Chondrocyte (in vitro differentiated cells): ENCODE results near the gene CACNA1F. TPM values are rescaled to one million over a fixed set of nuclear protein-coding genes. Genes with fewer than 3 reads are reported as not detected.

Experiments used
- DNase-seq: peaks from one replicate; pipeline ENCODE4 v3.0.0; 2021; ENCODE audit warnings: mixed read lengths, low spot score
- H3K27ac Mint-ChIP-seq: one replicate; pipeline ENCODE4 v1.8.0; 2021; ENCODE audit warnings: mild to moderate bottlenecking, moderate library complexity, mixed read lengths; ENCODE audit not compliant: unreplicated experiment
- H3K27me3 Mint-ChIP-seq: 2 replicates; pipeline ENCODE4 v1.8.0; 2021; ENCODE audit warnings: low read depth, mixed read lengths
- H3K36me3 Mint-ChIP-seq: 2 replicates; pipeline ENCODE4 v1.8.0; 2021; ENCODE audit warnings: low read depth, mixed read lengths
- H3K4me1 Mint-ChIP-seq: 2 replicates; pipeline ENCODE4 v1.8.0; 2021; ENCODE audit warnings: low read depth, mild to moderate bottlenecking, mixed read lengths
- H3K4me3 Mint-ChIP-seq: one replicate; pipeline ENCODE4 v1.8.0; 2021; ENCODE audit warnings: mild to moderate bottlenecking, moderate library complexity, mixed read lengths; ENCODE audit not compliant: unreplicated experiment
- H3K9me3 Mint-ChIP-seq: 2 replicates; pipeline ENCODE4 v1.8.0; 2021; ENCODE audit warnings: low read depth, mixed read lengths
- total RNA-seq: library from RNA; stranded (reverse); gene quantifications from 3 replicates; pipeline ENCODE4 v1.2.1, GENCODE V29; 2021
- TF ChIP-seq, protein P1 (sequence below): fragments of 200-600 bp; sonication (generic); IDR thresholded peaks from 2 replicates; pipeline ENCODE4 v1.5.0; 2021; ENCODE audit warnings: antibody characterized with exemption, mild to moderate bottlenecking, moderate library complexity

The CACNA1F gene
- total RNA-seq, 1 donor from 2014 or later, result not detected

GRCh38 chrX:49257074-49257790 is 24.1 kb upstream of the CACNA1F start:
- Mint-ChIP-seq H3K36me3 (peaks cover 1% of the 10 kb centered on the region), H3K27me3 (no peaks in the 10 kb centered on the region), H3K27ac (no peak overlapping the region), H3K9me3 (peaks cover 4% of the 10 kb centered on the region), H3K4me3 (no peak overlapping the region), H3K4me1 (no peaks in the 10 kb centered on the region)
- DNase-seq, result no peak
- TF ChIP-seq, protein P1, sequence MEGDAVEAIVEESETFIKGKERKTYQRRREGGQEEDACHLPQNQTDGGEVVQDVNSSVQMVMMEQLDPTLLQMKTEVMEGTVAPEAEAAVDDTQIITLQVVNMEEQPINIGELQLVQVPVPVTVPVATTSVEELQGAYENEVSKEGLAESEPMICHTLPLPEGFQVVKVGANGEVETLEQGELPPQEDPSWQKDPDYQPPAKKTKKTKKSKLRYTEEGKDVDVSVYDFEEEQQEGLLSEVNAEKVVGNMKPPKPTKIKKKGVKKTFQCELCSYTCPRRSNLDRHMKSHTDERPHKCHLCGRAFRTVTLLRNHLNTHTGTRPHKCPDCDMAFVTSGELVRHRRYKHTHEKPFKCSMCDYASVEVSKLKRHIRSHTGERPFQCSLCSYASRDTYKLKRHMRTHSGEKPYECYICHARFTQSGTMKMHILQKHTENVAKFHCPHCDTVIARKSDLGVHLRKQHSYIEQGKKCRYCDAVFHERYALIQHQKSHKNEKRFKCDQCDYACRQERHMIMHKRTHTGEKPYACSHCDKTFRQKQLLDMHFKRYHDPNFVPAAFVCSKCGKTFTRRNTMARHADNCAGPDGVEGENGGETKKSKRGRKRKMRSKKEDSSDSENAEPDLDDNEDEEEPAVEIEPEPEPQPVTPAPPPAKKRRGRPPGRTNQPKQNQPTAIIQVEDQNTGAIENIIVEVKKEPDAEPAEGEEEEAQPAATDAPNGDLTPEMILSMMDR, result no peak

DNA sequence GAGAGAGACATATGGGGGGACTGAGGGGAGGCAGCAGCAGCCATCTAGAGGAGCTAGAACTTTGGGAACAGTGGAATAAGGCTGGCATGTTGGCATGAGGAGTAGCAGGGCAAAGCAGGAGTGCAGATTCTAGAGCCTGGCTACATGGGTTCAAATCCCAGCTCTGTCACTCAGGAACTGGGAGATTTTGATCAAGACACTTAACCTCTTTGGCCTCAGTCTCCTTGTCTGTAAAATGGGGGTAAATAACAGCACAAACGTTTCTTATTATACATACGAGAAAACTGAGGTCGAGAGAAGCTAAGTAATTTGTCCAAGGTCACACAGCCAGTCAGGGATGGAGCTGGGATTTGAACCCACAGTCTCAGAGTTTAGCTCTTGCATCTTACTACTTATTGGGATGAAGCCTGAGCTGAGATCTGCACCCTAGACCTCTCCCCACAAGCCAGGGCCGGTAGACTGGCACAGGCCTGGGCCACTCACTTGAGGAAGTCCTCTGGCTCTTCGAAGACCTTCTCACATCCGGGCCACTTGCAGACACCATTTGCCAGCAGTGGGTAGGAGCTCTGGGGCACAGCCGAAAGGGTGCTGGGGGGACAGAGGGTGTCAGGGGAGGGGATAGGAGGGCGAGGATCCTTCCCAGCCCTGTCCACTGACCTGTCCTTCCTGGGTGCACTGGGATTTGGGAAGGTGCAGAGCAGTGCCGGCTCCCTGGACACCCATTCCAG is 23.3 kb upstream of the CACNA1F start:
- Mint-ChIP-seq H3K9me3 (no peaks in the 10 kb centered on the region), H3K27ac (no peak overlapping the region), H3K27me3 (no peaks in the 10 kb centered on the region), H3K36me3 (peaks cover 1% of the 10 kb centered on the region), H3K4me1 (no peaks in the 10 kb centered on the region), H3K4me3 (no peak overlapping the region)
- TF ChIP-seq, protein P1, result no peak
- no peak for DNase-seq

- TF ChIP-seq, protein P1, result no peak
- no peak for DNase-seq
- Mint-ChIP-seq H3K36me3 (peaks cover 3% of the 10 kb centered on the region), H3K4me1 (no peaks in the 10 kb centered on the region), H3K27me3 (no peaks in the 10 kb centered on the region), H3K4me3 (no peak overlapping the region), H3K9me3 (no peaks in the 10 kb centered on the region), H3K27ac (no peak overlapping the region)
Measured at GRCh38 chrX:49254639-49255038, 21.5 kb upstream of the CACNA1F start.

DNA sequence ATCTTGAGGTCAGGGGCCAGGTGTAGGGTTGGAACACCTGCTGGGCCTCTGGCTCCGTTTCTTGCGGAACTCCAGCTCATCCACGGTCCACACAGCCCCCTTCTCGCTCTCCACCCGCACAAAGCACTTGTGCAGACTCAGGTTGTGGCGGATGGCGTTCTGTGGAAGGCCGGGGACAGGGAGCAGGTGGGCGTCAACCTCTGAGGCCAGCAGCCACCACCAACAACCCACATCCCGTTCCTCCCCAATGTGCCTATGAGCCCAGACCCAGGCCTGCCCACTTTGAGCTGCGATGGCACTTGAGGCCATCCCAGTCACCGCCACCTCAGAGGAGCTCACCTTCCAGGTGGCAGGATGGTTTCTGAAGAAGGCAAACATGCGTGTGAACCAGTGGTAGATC is 18.2 kb upstream of the CACNA1F start:
- Mint-ChIP-seq H3K4me1 (no peaks in the 10 kb centered on the region), H3K27me3 (no peaks in the 10 kb centered on the region), H3K27ac (no peak overlapping the region), H3K4me3 (no peak overlapping the region), H3K9me3 (no peaks in the 10 kb centered on the region), H3K36me3 (peaks cover 7% of the 10 kb centered on the region)
- DNase-seq, result peak; percentile 89
- TF ChIP-seq, protein P1, result no peak

DNA sequence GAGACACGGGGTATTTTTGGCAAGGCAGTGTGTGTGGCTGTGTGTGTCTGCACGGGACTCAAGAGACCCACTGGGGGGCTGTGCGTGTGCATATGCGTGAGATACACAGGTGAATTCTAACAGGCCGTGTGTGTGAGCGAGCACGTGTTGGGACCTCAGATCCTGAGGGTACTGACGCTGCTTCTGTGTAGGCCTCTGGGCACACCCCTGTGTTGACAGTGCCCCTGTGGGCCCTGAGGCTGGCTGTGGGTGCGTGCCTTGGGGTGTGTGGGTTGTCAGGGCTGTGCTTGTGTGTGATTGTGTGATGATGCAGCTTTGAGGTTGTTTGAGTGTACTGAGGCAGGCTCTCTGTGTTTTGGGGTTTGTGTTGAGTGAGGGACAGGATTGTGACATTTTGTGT is 17.4 kb upstream of the CACNA1F start:
- DNase-seq, result peak; percentile 76
- Mint-ChIP-seq H3K4me1 (no peaks in the 10 kb centered on the region), H3K4me3 (no peak overlapping the region), H3K27ac (no peak overlapping the region), H3K27me3 (no peaks in the 10 kb centered on the region), H3K36me3 (peaks cover 7% of the 10 kb centered on the region), H3K9me3 (no peaks in the 10 kb centered on the region)
- TF ChIP-seq, protein P1, result no peak
